Activated CD4-positive, alpha-beta T cell treated with anti-CD3 and anti-CD28 coated beads, Interleukin-2, amount 50 U/mL, for 1 hour (primary cell): ENCODE results near the gene WDR35.

ENCODE experiments used
- DNase-seq: peaks from one replicate; pipeline ENCODE4 v3.0.0-alpha.2; 2020

Gene WDR35

GRCh38 chr2:20008703-20009102 is 18.8 kb upstream of the WDR35 start:
- no peak for DNase-seq

- DNase-seq: no peak
Measured at GRCh38 chr2:20005891-20006470, 16.1 kb upstream of the WDR35 start.

GRCh38 chr2:20005067-20005627 is 15.2 kb upstream of the WDR35 start:
- DNase-seq: no peak

GRCh38 chr2:20001361-20001863 is 11.5 kb upstream of the WDR35 start:
- DNase-seq: no peak

- DNase-seq: no peak
Measured at GRCh38 chr2:19993731-19994130, 3.8 kb upstream of the WDR35 start.

GRCh38 chr2:19991895-19992294 is 2.0 kb upstream of the WDR35 start:
- DNase-seq: no peak

- no peak for DNase-seq
Measured at GRCh38 chr2:19990416-19990728, 467 bp upstream of the WDR35 start.

- no peak for DNase-seq
Measured at GRCh38 chr2:19989342-19989666, 601 bp downstream of the WDR35 start.

GRCh38 chr2:19988600-19988999 is 1.3 kb downstream of the WDR35 start:
- DNase-seq: no peak

- DNase-seq: no peak
Measured at GRCh38 chr2:19987936-19988335, 2.0 kb downstream of the WDR35 start.

- DNase-seq: no peak
Measured at GRCh38 chr2:19982268-19982667, 7.6 kb downstream of the WDR35 start.

- no peak for DNase-seq
Measured at GRCh38 chr2:19979932-19980331, 10.0 kb downstream of the WDR35 start.

- no peak for DNase-seq
Measured at GRCh38 chr2:19973466-19973865, 16.4 kb downstream of the WDR35 start.

- no peak for DNase-seq
Measured at GRCh38 chr2:19971691-19972090, 18.2 kb downstream of the WDR35 start.

- no peak for DNase-seq
Measured at GRCh38 chr2:19963386-19963785, 26.5 kb downstream of the WDR35 start.

GRCh38 chr2:19955544-19956422 is 34.1 kb downstream of the WDR35 start:
- DNase-seq: peak; percentile 26

- no peak for DNase-seq
Measured at GRCh38 chr2:19949071-19949470, 40.8 kb downstream of the WDR35 start.

GRCh38 chr2:19947184-19947940 is 42.5 kb downstream of the WDR35 start:
- DNase-seq: no peak

- DNase-seq: no peak
Measured at GRCh38 chr2:19944205-19944845, 45.6 kb downstream of the WDR35 start.

GRCh38 chr2:19943189-19943588 is 46.7 kb downstream of the WDR35 start:
- DNase-seq: no peak

GRCh38 chr2:19942199-19942598 is 47.7 kb downstream of the WDR35 start:
- no peak for DNase-seq

GRCh38 chr2:19937004-19937403 is 52.9 kb downstream of the WDR35 start:
- no peak for DNase-seq

GRCh38 chr2:19936203-19936602 is 53.7 kb downstream of the WDR35 start:
- no peak for DNase-seq
